H1 (cell line): ENCODE measurements around the gene OSR1.

Experiments
- CTCF ChIP-seq, 3 experiments: IDR thresholded peaks; 1 replicate in 2 of 3; 2 replicates in 1 of 3; pipeline versions ENCODE4 v1.5.1 to v1.6.1; 2011; ENCODE audit warnings: low read length in 3 of 3, mild to moderate bottlenecking in 3 of 3, inconsistent platforms in 2 of 3, low read depth in 1 of 3, moderate library complexity in 1 of 3; ENCODE audit not compliant: insufficient read depth in 1 of 3; ENCODE audit errors: control extremely low read depth in 1 of 3
- EZH2 ChIP-seq: fragments of 200-600 bp; sonication (generic); IDR thresholded peaks from 2 replicates; pipeline ENCODE4 v1.7.1; 2012; ENCODE audit warnings: low read depth, mild to moderate bottlenecking, moderate library complexity, low read length, inconsistent platforms; ENCODE audit not compliant: severe bottlenecking
- MAX ChIP-seq: IDR thresholded peaks from 2 replicates; pipeline ENCODE4 v1.6.1; 2012; ENCODE audit warnings: inconsistent platforms
- NRF1 ChIP-seq: IDR thresholded peaks from 2 replicates; pipeline ENCODE4 v1.6.1; 2011; ENCODE audit warnings: mild to moderate bottlenecking, low read depth, low read length, improper control_type of control experiment
- POLR2A ChIP-seq, 2 experiments: IDR thresholded peaks; 1 replicate in 1 of 2; 2 replicates in 1 of 2; pipeline ENCODE4 v1.6.1; 2011; ENCODE audit warnings: low read depth in 2 of 2, low read length in 2 of 2, mild to moderate bottlenecking in 2 of 2; ENCODE audit errors: control extremely low read depth in 1 of 2
- POLR2AphosphoS5 ChIP-seq: IDR thresholded peaks from 2 replicates; pipeline ENCODE4 v1.6.1; 2011; ENCODE audit warnings: low read depth, low read length
- POU5F1 ChIP-seq: IDR thresholded peaks from 2 replicates; pipeline ENCODE4 v1.6.1; 2011; ENCODE audit warnings: low read depth, mild to moderate bottlenecking, low read length, moderate library complexity
- RAD21 ChIP-seq, 2 experiments: IDR thresholded peaks in 1 of 2; conservative IDR thresholded peaks in 1 of 2; 2 replicates each; pipeline ENCODE4 v1.6.1; 2011; ENCODE audit warnings: low read depth in 2 of 2, low read length in 2 of 2, improper control_type of control experiment in 1 of 2, inconsistent platforms in 1 of 2, mild to moderate bottlenecking in 1 of 2, moderate library complexity in 1 of 2
- SUZ12 ChIP-seq: fragments of 200-600 bp; sonication (generic); IDR thresholded peaks from 2 replicates; pipeline ENCODE4 v1.6.1; 2012; ENCODE audit warnings: mild to moderate bottlenecking, inconsistent platforms, low read length, moderate library complexity, mixed read lengths
- TAF7 ChIP-seq: optimal IDR thresholded peaks from 2 replicates; pipeline ENCODE3; 2011; ENCODE audit warnings: low read depth, mild to moderate bottlenecking, inconsistent platforms, low read length, moderate library complexity, borderline replicate concordance

- TF ChIP-seq CTCF (IDR thresholded peaks at IDR 0.05; ENCODE audit: control extremely low read depth in 1 of 3, insufficient read depth in 1 of 3, low read depth in 1 of 3, low read length in 3 of 3) (no peak), NRF1 (no peak), RAD21 (IDR thresholded peaks at IDR 0.05 in 1 of 2, conservative IDR thresholded peaks at IDR 0.05 in 1 of 2; ENCODE audit: low read depth in 2 of 2, low read length in 2 of 2) (no peak), SUZ12 (no peak), POU5F1 (no peak), POLR2A (IDR thresholded peaks at IDR 0.05; ENCODE audit: control extremely low read depth in 1 of 2, low read depth in 2 of 2, low read length in 2 of 2) (no peak), EZH2 (no peak), MAX (no peak), TAF7 (no peak), POLR2AphosphoS5 (no peak)
These were observed 21.2 kb downstream of the OSR1 start for GRCh38 chr2:19337202-19337601.
